Fibroblast of lung (primary cell): ENCODE results near the gene SMIM9. TPM values are rescaled to one million over a fixed set of nuclear protein-coding genes. Genes with fewer than 3 reads are reported as not detected.

Experiments
- DNase-seq, 2 donors: peaks; one replicate each; pipeline versions ENCODE4 v3.0.0 to v3.0.0-alpha.2; 2010; ENCODE audit warnings: low read depth in 2 of 2
- H2AFZ ChIP-seq: 2 replicates; pipeline ENCODE4 v1.5.1; 2012; ENCODE audit warnings: low read length, control low read depth, inconsistent platforms
- H3K27ac ChIP-seq: 2 replicates; pipeline ENCODE4 v1.5.1; 2011; ENCODE audit warnings: low read length, control low read depth; ENCODE audit not compliant: insufficient read depth
- H3K27me3 ChIP-seq: 2 replicates; pipeline ENCODE4 v1.5.1; 2011; ENCODE audit warnings: mild to moderate bottlenecking, low read length; ENCODE audit not compliant: control insufficient read depth, insufficient read depth
- H3K36me3 ChIP-seq: 2 replicates; pipeline ENCODE4 v1.5.1; 2011; ENCODE audit warnings: low read length; ENCODE audit not compliant: control insufficient read depth, insufficient read depth
- H3K4me1 ChIP-seq: 2 replicates; pipeline ENCODE4 v1.5.1; 2011; ENCODE audit warnings: low read length; ENCODE audit not compliant: control insufficient read depth, insufficient read depth; ENCODE audit errors: extremely low read depth
- H3K4me2 ChIP-seq: 2 replicates; pipeline ENCODE4 v1.5.1; 2011; ENCODE audit warnings: low read length, control low read depth; ENCODE audit not compliant: insufficient read depth; ENCODE audit errors: extremely low read depth
- H3K4me3 ChIP-seq, 4 experiments: fragments of 200-600 bp in 1 of 4; sonication (generic) in 1 of 4; replicated peaks in 1 of 4; 2 replicates each; pipeline ENCODE4 v1.5.1; 2011 to 2016; ENCODE audit warnings: low read length in 4 of 4, low read depth in 3 of 4, mild to moderate bottlenecking in 3 of 4, control low read depth in 2 of 4, inconsistent platforms in 1 of 4, mixed read lengths in 1 of 4; ENCODE audit not compliant: insufficient read depth in 1 of 4; ENCODE audit errors: control extremely low read depth in 1 of 4
- H3K79me2 ChIP-seq: 2 replicates; pipeline ENCODE4 v1.5.1; 2012; ENCODE audit warnings: mild to moderate bottlenecking, low read length, inconsistent platforms; ENCODE audit not compliant: control insufficient read depth, insufficient read depth
- H3K9ac ChIP-seq: 2 replicates; pipeline ENCODE4 v1.5.1; 2011; ENCODE audit warnings: mild to moderate bottlenecking, low read length, control low read depth; ENCODE audit not compliant: insufficient read depth
- H3K9me3 ChIP-seq: 2 replicates; pipeline ENCODE4 v1.5.1; 2012; ENCODE audit warnings: low read depth, low read length; ENCODE audit not compliant: control insufficient read depth, insufficient read depth
- H4K20me1 ChIP-seq: 2 replicates; pipeline ENCODE4 v1.5.1; 2011; ENCODE audit warnings: low read length; ENCODE audit not compliant: control insufficient read depth, insufficient read depth; ENCODE audit errors: extremely low read depth
- EZH2 ChIP-seq: IDR thresholded peaks from 2 replicates; pipeline ENCODE4 v1.5.1; 2012; ENCODE audit warnings: low read length, control low read depth, mild to moderate bottlenecking; ENCODE audit errors: missing control alignments
- polyA plus RNA-seq, 2 donors: library from polyadenylated mRNA; depleted of rRNA in 1 of 2; stranded (reverse) in 1 of 2; unstranded in 1 of 2; fragments of >200 nt; gene quantifications; 2 replicates each; pipeline ENCODE4 v1.2.1, GENCODE V29; 2011 to 2012; ENCODE audit warnings: missing spikeins in 1 of 2
- total RNA-seq: library from RNA; depleted of rRNA; stranded (reverse); fragments of >200 nt; gene quantifications from 2 replicates; pipeline ENCODE4 v1.2.1, GENCODE V29; 2014
- TF ChIP-seq, protein P1 (sequence below), 2 donors: IDR thresholded peaks in 1 of 2; conservative IDR thresholded peaks in 1 of 2; 1 replicate in 1 of 2; 2 replicates in 1 of 2; pipeline ENCODE4 v1.5.1; 2011 to 2012; ENCODE audit warnings: low read length in 2 of 2, control low read depth in 1 of 2, inconsistent platforms in 1 of 2, low read depth in 1 of 2, mild to moderate bottlenecking in 1 of 2

SMIM9 gene
- total and polyA plus RNA-seq, 2 donors (not counting 1 experiment from before 2014, with no cell fraction given) = not detected

DNA sequence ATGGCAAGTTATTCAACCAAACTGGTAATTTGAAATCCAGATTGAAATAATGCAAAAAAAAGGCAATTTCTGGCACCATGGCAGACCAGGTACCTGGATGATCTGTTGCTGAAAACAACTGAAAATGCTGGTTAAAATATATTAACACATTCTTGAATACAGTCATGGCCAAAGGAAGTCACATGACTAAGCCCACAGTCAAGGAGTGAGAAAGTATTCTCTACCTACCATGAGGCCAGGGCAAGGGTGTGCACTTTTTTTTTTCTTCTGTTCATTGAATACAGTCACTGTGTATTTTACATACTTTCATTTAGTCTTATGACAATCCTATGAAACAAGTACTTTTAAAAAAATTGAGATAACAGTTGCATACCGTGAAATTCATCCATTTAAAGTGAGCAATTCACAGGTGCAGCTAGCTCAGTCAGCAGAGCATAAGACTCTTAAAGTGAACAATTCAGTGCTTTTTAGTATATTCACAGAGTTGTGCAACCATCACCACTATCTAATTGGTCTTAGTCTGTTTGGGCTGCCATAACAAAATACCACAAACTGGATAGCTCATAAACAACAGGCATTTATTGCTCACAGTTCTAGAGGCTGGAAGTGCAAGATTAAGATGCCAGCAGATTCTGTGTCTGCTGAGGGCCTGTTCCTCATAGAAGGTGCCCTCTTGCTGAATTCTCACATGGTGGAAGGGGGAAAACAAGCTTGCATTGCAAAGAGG, 24.4 kb downstream of the SMIM9 start:
- H3K79me2 ChIP-seq = no peaks in the 10 kb centered on the region
- H3K36me3 ChIP-seq = no peaks in the 10 kb centered on the region
- H3K27ac ChIP-seq = no peak overlapping the region
- no peak overlapping the region for H3K4me3 ChIP-seq
- no peaks in the 10 kb centered on the region for H3K4me1 ChIP-seq
- no peak overlapping the region for H3K9ac ChIP-seq
- H3K9me3 ChIP-seq = no peaks in the 10 kb centered on the region
- no peaks in the 10 kb centered on the region for H4K20me1 ChIP-seq
- no peak overlapping the region for H2AFZ ChIP-seq
- TF ChIP-seq, protein P1, sequence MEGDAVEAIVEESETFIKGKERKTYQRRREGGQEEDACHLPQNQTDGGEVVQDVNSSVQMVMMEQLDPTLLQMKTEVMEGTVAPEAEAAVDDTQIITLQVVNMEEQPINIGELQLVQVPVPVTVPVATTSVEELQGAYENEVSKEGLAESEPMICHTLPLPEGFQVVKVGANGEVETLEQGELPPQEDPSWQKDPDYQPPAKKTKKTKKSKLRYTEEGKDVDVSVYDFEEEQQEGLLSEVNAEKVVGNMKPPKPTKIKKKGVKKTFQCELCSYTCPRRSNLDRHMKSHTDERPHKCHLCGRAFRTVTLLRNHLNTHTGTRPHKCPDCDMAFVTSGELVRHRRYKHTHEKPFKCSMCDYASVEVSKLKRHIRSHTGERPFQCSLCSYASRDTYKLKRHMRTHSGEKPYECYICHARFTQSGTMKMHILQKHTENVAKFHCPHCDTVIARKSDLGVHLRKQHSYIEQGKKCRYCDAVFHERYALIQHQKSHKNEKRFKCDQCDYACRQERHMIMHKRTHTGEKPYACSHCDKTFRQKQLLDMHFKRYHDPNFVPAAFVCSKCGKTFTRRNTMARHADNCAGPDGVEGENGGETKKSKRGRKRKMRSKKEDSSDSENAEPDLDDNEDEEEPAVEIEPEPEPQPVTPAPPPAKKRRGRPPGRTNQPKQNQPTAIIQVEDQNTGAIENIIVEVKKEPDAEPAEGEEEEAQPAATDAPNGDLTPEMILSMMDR (conservative IDR thresholded peaks at IDR 0.05 in 1 of 2, IDR thresholded peaks at IDR 0.05 in 1 of 2; ENCODE audit: low read depth in 1 of 2, low read length in 2 of 2) = no peak
- H3K4me2 ChIP-seq = no peak overlapping the region
- peak in 1 of 2 donors; percentile 10 for DNase-seq
- H3K27me3 ChIP-seq = no peaks in the 10 kb centered on the region

DNA sequence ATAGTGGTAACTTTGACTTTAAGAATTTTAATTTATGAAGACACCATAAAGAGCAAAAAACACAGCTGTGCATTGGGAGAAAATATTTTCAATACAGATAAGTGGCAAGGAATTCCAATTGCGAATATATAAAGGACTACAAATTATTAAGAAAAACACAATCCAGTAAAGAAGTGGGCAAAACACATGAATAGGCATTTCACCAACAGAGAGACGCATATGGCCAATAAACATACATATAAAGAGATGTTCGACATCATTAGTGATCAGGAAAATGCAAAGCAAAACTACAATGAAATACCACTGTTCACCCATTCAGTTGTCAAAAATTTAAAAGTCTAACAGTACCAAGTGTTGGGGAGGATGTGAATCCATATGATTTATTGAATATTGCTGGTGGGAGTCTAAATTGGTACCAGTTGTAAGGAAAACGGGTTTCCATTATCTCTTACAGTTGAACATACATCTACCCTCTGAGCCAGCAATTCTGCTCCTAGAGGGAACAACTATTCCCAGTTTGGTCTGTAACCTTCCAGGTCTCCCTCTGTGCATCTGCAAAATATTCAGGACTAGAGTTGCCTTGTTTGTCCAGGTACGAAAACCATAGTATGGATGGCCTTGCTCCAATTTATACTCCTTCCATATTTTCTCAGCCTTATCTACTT, 27.5 kb downstream of the SMIM9 start:
- no peaks in the 10 kb centered on the region for H4K20me1 ChIP-seq
- DNase-seq = no peak
- no peak overlapping the region for H3K27ac ChIP-seq
- no peaks in the 10 kb centered on the region for H3K27me3 ChIP-seq
- no peak overlapping the region for H3K4me2 ChIP-seq
- no peaks in the 10 kb centered on the region for H3K36me3 ChIP-seq
- H3K9me3 ChIP-seq = no peaks in the 10 kb centered on the region
- no peak overlapping the region for H3K9ac ChIP-seq
- peaks cover 4% of the 10 kb centered on the region for H3K79me2 ChIP-seq
- no peaks in the 10 kb centered on the region for H3K4me1 ChIP-seq
- TF ChIP-seq, protein P1 (conservative IDR thresholded peaks at IDR 0.05 in 1 of 2, IDR thresholded peaks at IDR 0.05 in 1 of 2; ENCODE audit: low read depth in 1 of 2, low read length in 2 of 2) = no peak
- no peak for TF ChIP-seq EZH2
- H3K4me3 ChIP-seq = no peak overlapping the region
- H2AFZ ChIP-seq = no peak overlapping the region

DNA sequence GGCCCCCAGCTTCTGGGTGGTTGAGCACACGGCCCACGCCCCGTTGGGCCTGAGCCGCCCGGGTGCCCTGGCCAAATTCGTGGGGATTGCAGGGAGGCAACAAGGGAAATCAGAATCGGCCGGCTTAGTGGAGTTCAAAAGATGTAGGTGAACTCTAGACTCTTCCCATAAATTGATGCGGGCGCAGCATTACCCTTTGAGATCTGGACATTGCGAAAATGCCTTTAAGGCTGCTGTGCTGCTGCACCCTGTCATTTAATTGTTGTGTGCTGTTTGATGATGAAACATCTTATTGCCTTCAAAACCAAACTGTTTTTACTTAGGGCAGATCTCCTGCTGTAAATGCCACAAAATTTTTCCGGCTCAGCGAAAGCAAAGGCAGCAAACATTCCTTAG, 28.8 kb downstream of the SMIM9 start:
- Histone ChIP-seq H3K9ac (peak overlapping the region; percentile 13), H4K20me1 (no peaks in the 10 kb centered on the region), H3K27ac (peak overlapping the region; percentile 34), H3K9me3 (no peaks in the 10 kb centered on the region), H3K4me1 (no peaks in the 10 kb centered on the region), H2AFZ (peak overlapping the region; percentile 51), H3K4me3 (peak overlapping the region; percentile 37 to 72 (median 54)), H3K36me3 (no peaks in the 10 kb centered on the region), H3K27me3 (no peaks in the 10 kb centered on the region), H3K79me2 (peaks cover 4% of the 10 kb centered on the region), H3K4me2 (peak overlapping the region; percentile 71)
- peak; percentile 32 to 43 for DNase-seq
- no peak for TF ChIP-seq EZH2
- TF ChIP-seq, protein P1 (conservative IDR thresholded peaks at IDR 0.05 in 1 of 2, IDR thresholded peaks at IDR 0.05 in 1 of 2; ENCODE audit: low read depth in 1 of 2, low read length in 2 of 2) = no peak
